Activated T-cell treated with anti-CD3 and anti-CD28 coated beads for 24 hours (primary cell): ENCODE measurements around the gene RUNX1.

Experiments used
- DNase-seq: peaks from one replicate; pipeline ENCODE4 v3.0.0-alpha.2; 2020; ENCODE audit warnings: low read depth

Gene RUNX1

DNA sequence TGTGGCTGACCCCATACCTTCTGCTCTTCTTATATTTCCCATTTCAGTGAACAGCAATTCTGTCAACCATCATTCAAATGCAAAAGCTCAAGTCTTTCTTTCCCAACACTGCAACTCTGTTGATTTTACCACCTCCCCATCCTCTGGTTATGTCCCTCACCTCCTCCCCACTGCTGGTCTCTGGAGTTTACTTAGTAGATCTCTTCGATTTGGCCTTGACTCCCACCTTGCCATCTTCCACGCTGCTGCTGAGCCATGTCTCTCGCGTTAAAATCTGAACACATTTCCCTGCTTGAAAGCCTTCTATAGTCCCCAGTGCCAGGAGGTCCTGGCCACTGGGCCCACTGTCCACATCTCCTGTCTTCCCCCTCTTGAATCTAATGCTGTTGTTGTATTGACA lies 125.5 kb downstream of the RUNX1 start:
- no peak for DNase-seq

GRCh38 chr21:34923202-34923601 lies 125.9 kb downstream of the RUNX1 start:
- no peak for DNase-seq

DNA sequence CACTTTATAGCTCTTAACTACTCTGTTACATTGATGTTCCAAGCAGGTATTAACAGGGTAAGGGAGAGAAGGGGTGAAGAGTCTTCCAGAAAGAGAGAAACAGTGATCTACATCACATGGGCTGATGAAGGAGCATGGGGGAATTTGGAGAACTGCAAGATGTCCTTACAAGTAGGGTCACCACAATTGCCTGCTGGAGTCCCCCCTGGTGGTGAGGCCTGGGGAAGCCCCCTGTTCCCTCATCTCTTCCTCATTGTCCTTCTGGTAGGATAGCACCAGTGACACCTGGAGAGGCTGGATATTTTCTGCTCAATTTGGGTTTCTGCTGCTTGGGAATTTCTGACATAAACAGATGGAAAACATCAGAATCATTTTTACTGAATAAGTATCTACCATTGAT lies 126.6 kb downstream of the RUNX1 start:
- DNase-seq = no peak

DNA sequence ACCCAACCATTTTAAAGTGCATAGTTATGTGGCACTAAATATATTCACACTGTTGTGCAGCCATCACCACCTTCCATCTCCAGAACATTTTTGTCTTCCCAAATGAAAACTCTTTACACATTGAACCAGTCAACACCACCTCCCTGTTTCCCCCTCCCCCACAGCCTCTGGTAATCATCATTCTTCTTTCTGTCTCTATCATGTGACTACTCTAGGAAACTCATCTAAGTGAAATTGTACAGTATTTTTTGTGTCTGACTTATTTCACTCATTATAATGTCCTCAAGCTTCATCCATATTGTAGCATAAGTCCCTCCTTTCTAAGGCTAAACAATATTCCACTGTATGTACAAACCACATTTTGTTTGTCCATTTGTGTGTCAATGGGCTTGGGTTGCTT lies 128.0 kb downstream of the RUNX1 start:
- DNase-seq = no peak

- no peak for DNase-seq
Measured at GRCh38 chr21:34919406-34919805, 129.7 kb downstream of the RUNX1 start.

GRCh38 chr21:34916446-34916845 lies 132.7 kb downstream of the RUNX1 start:
- no peak for DNase-seq

DNA sequence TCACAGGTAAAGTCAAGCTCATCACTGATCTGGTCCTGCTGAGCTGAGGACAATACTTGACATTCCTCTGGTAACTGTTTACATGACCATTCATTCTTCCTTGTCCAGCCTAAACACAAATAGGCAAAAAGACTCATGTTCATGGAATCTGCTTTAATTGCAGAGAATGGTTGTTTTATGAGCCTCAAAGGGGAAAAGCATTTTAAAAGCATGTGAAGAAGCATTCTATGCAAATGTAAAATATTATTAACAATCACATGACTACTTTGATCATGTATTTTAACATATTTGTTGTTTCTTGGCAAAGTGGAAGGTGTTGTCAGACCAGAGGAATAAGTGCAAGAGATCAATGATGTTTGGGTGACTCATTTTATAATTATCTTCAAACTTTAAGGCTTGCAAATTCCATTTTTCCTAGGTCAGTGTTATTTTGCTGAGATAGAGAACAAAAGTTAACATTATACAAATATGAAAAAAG lies 133.7 kb downstream of the RUNX1 start:
- no peak for DNase-seq

DNA sequence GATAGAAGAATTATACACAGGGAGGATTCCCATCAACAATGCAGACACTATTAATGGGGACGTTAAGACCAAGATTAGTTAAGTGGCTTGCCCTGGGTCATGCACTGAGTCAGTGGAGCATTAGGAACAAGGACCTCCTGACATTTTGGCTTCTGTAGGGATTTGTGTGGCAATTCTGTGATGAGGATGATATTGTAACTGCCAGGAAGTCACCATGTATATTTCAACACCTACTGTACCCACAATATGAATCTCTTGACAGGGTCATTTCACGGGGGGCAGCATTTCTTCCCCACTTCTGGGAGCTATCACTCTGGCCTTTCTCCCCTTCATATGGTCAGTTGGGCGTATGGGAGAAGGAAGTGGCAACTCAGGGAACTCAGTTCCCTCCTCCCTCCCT lies 134.9 kb downstream of the RUNX1 start:
- no peak for DNase-seq

DNA sequence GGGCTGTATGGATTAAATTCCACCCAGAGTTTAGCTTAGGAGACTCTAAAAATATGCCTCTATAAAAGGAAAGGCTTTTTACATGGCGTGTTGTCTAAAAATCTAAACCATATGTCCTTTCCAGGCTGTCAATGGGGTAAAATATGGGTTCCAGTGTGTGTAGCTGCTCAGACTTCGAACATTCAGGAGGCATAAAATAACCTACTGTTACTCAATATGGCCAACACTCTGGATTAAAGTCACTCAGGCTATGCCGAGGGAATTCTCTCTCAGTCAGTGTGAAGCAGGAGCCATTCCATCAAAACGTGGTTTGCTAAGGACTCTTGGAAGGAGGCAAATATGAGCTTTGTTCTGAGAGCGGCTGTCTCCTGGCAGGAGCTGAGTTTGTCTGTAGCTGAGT lies 135.3 kb downstream of the RUNX1 start:
- DNase-seq = no peak

- DNase-seq = no peak
Measured at GRCh38 chr21:34912022-34912945, 136.8 kb downstream of the RUNX1 start.

- DNase-seq = no peak
Measured at GRCh38 chr21:34911360-34911759, 137.7 kb downstream of the RUNX1 start.

DNA sequence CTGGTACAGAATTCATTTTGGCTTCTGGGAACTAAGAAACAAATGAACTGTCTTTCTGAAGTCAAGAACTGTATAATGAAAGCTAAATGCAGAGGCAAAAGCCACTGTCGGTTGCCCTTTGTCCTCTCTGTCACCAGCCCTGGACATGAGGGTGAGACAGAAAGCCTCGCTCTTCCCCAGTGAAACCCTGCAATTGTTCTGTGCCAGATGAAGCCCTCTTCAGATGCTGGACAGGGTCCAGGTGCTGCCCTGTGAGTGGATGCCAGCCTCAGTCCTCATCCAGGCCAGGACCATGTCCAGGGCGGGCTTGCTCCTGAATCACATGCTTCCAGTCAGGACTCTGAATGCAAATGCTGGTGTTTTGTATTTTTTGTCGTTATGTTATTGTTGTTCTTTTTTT lies 138.7 kb downstream of the RUNX1 start:
- no peak for DNase-seq

DNA sequence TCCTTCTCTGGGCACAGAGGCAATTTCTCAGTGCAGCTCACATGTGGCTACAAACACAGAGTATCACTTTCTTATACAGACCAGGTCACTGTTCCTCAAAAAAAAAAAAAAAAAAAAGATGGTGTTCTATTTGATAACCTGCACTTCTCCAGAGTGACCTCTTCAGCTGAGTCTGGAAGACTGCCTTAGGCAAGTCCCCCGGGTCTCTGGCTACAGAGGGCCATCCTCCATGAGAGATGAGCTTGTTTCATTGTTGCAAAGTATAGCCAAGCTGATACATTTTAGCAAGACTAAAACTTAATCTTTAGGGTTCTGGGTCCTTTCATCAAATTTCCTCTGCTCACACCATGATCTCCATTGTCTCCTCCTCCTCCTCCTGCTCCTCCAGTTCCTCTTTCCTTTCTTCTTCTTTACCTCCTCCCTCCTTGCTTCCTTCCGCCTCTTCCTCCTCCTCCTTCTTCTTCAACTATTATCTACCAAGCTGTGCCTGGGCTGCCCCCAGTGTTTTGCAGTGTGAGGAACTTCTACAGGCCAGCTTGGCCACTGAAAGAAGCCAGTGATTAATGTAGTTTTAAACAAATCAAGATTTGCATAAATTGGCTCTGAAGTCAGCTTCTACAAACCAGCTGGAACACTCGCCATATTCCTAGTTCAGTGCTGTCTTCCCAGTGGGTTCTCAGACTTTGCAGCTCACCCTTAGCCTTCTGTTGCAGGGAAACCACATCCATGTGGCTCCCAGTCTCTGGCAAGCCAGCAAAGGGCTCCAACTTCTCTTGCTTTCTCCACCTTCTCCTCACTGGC lies 139.4 kb downstream of the RUNX1 start:
- no peak for DNase-seq

GRCh38 chr21:34908419-34909055 lies 140.6 kb downstream of the RUNX1 start:
- DNase-seq = no peak

DNA sequence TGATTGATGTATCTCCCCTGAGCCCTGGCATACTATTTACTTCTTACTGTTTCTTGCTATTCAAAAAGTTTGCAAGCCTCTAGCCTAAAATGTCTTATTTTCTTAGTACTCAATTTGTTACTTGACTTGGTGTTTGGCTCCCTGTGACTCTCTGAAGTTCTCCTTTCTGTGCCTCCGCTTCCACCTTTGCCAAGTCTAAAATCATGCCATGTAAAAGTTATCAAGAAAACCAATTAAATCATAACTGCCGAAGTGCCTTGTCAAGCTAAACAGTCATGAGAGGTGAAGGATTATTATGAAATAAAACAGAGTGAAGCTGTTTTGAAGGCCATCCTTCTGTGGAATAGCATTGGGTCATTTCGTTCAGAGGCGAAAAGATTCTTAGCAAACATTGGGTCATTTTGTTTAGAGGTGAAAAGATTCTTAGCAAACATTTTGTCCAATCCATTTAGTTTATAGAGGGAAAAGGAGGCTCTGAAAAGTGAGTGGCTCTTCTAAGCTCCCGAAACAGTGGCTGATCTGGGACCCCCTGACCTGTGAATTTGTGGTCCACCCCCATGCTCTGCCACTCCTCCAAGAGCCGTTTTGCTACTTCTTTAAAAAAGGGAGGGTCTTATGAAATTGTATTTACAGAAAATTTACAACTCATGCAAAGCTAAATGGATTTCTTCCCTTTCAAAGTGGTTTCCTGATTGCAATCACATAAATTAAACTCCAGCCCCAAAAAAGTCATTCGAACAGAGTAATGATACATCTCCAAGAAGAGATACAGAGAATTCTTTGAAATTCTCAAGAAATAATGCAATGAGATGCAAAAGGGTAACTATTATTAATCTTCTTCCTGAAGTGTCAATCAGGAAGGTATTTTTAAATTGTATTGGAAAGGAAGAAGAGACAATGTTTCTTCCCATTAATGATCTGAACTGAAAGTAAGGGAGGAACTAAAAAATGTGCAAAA lies 141.4 kb downstream of the RUNX1 start:
- no peak for DNase-seq

GRCh38 chr21:34906401-34906800 lies 142.7 kb downstream of the RUNX1 start:
- no peak for DNase-seq

GRCh38 chr21:34905218-34905537 lies 143.9 kb downstream of the RUNX1 start:
- DNase-seq = no peak

GRCh38 chr21:34904526-34905217 lies 144.4 kb downstream of the RUNX1 start:
- DNase-seq = no peak

GRCh38 chr21:34900376-34900775 lies 148.7 kb downstream of the RUNX1 start:
- no peak for DNase-seq

DNA sequence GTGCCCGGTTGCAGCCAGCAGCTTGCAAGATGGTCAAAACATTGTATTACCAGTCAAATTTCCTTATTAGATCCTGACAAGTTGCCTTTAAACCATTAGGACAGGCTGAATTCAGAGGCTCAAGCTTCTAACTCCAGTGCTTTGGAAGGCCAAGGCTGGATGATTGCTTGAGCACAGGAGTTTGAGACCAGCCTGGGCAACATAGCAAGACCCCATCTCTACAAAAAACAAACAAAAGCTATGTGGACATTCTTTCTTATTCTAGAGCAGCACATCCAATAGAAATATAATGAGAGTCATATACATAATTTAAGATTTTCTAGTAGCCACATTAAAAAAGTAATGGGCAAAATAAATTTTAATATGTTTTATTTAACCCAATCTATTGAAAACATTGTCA lies 149.3 kb downstream of the RUNX1 start:
- no peak for DNase-seq

DNA sequence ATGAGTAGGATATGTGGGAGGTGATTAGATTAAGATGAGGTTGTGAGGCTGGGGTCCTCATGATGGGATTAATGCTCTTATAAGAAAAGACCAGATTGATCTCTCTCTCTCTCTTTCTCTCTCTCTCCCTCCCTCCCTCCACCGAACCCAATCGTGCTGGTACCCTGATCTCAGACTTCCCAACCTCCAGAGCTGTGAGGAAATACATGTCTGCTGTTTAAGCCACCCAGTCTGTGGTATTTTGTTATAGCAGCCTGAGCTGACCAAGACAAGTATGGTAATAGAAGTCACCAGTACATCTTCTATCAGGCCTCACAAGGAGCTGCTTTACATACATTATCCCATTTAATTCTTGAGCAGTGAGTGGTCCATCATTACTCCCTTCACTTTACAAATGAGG lies 149.8 kb downstream of the RUNX1 start:
- DNase-seq = no peak
